ENCODE results near the gene RAB40AL.
"Not testable (repeated sequence)": the region's sequence is repeated elsewhere in the genome, so short reads cannot be mapped to it uniquely, and the experiment has no call there.

The RAB40AL gene

DNA sequence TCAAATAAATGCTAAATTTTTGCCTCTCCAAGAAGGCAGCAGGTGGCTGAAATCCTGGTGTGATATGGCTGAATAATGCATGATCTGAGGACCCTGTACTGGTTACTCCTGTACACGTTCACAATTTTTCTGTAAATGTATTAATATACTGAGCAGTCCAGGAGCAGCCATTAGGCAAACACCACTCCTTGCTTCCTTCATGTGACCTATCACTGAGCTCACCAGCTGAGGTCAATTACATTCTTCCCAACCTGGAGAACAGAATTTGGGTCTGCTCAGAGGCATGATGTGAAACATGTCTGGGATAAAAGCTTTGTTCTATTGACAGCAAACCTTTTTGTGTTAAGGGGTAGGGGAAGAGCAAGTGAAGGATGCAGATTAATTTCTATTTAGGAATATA is 26.9 kb downstream of the RAB40AL start:
- TF ChIP-seq, protein P1, sequence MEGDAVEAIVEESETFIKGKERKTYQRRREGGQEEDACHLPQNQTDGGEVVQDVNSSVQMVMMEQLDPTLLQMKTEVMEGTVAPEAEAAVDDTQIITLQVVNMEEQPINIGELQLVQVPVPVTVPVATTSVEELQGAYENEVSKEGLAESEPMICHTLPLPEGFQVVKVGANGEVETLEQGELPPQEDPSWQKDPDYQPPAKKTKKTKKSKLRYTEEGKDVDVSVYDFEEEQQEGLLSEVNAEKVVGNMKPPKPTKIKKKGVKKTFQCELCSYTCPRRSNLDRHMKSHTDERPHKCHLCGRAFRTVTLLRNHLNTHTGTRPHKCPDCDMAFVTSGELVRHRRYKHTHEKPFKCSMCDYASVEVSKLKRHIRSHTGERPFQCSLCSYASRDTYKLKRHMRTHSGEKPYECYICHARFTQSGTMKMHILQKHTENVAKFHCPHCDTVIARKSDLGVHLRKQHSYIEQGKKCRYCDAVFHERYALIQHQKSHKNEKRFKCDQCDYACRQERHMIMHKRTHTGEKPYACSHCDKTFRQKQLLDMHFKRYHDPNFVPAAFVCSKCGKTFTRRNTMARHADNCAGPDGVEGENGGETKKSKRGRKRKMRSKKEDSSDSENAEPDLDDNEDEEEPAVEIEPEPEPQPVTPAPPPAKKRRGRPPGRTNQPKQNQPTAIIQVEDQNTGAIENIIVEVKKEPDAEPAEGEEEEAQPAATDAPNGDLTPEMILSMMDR (IDR thresholded peaks at IDR 0.05; ENCODE audit: insufficient read depth, low read length, poor library complexity, severe bottlenecking), result no peak
- H3K4me3 ChIP-seq (replicated peaks; ENCODE audit: low read depth, low read length), result no peak overlapping the region
- no peaks in the 10 kb centered on the region for H3K36me3 ChIP-seq (ENCODE audit: control insufficient read depth, insufficient read depth, low read length)
- no peaks in the 10 kb centered on the region for H3K27me3 ChIP-seq (replicated peaks; ENCODE audit: control insufficient read depth, insufficient read depth, low read length)
- no peak for DNase-seq (ENCODE audit: extremely low read depth, insufficient read length)

DNA sequence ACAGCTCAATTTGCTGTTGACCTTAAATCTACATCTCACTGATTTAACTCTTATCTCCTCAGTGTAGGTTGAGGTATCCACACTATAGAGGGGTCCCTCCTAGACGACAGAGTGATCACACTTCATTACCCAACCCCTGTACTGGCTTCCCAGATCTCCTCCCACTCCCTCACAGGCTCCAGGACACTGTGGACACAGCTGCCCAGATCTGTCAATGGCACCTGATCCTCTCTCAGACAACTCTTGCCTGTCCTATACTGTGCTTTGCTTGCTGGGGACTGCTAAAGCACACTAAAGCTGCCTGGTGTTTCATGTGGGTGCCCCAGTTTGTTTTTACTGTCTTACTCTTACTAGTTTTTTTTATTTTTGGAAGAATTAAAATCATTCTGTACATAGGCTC is 27.9 kb downstream of the RAB40AL start:
- no peaks in the 10 kb centered on the region for H3K36me3 ChIP-seq (ENCODE audit: control insufficient read depth, insufficient read depth, low read length)
- H3K27me3 ChIP-seq (replicated peaks; ENCODE audit: control insufficient read depth, insufficient read depth, low read length), result no peaks in the 10 kb centered on the region
- DNase-seq (ENCODE audit: extremely low read depth, insufficient read length), result no peak
- TF ChIP-seq, protein P1 (IDR thresholded peaks at IDR 0.05; ENCODE audit: insufficient read depth, low read length, poor library complexity, severe bottlenecking), result no peak
- no peak overlapping the region for H3K4me3 ChIP-seq (replicated peaks; ENCODE audit: low read depth, low read length)

DNA sequence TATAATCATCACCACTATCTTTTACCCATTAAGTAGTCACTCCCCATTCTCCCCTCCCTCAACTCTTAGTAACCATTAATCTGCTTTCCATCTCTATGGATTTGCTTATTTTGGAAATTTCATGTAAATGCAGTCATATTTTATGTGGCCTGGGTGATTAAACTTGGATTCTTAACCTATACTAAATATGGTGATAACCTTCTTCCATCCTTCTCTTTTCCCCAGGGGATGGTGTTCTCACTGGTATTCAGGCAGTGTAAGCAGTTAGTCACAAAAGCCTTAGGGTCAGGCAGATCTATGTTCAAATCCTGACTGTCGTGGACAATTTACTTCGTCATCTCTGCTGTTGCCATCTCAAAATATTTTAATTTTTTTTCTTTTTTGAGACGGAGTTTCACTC is 29.6 kb downstream of the RAB40AL start:
- TF ChIP-seq, protein P1 (IDR thresholded peaks at IDR 0.05; ENCODE audit: insufficient read depth, low read length, poor library complexity, severe bottlenecking), result no peak
- no peaks in the 10 kb centered on the region for H3K36me3 ChIP-seq (ENCODE audit: control insufficient read depth, insufficient read depth, low read length)
- H3K4me3 ChIP-seq (replicated peaks; ENCODE audit: low read depth, low read length), result no peak overlapping the region
- H3K27me3 ChIP-seq (replicated peaks; ENCODE audit: control insufficient read depth, insufficient read depth, low read length), result no peaks in the 10 kb centered on the region
- no peak for DNase-seq (ENCODE audit: extremely low read depth, insufficient read length)

DNA sequence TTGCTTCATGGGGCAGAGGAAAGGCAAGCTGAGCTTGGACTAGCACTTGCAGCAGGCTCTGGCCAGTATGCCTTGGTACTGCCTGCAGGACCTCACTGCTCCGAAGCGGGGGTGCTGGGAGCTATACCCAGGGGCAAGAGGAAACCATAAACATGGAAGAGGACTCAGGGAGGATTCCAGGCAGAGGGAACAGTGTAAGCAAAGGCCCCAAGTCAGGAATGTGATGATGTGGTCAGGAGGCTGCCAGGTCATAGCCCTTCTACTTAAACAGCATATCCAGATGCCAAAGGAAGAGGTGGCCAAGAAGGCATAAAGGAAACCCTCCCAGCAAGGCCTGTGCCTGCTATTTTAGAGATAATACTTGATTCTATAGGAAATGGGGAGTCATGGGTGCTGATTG is 31.1 kb downstream of the RAB40AL start:
- Histone ChIP-seq H3K36me3 (ENCODE audit: control insufficient read depth, insufficient read depth, low read length) (no peaks in the 10 kb centered on the region), H3K4me3 (replicated peaks; ENCODE audit: low read depth, low read length) (no peak overlapping the region), H3K27me3 (replicated peaks; ENCODE audit: control insufficient read depth, insufficient read depth, low read length) (no peaks in the 10 kb centered on the region)
- TF ChIP-seq, protein P1 (IDR thresholded peaks at IDR 0.05; ENCODE audit: insufficient read depth, low read length, poor library complexity, severe bottlenecking), result no peak
- no peak for DNase-seq (ENCODE audit: extremely low read depth, insufficient read length)

DNA sequence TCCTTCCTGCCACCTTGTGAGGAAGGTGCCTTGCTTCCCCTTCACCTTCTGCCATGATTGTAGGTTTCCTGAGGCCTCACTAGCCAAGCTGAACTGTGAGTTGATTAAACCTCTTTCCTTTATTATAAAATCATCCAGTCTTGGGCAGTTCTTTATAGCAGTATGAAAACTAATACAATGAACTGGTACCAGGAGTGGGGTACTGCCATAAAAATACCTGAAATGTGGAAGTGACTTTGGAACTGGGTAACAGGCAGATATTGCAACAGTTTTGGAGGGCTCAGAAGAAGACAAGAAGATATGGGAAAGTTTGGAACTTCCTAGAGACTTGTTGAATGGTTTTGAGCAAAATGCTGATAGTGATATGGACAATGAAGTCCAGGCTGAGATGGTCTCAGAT is 34.5 kb downstream of the RAB40AL start:
- H3K36me3 ChIP-seq (ENCODE audit: control insufficient read depth, insufficient read depth, low read length); DNase-seq (ENCODE audit: extremely low read depth, insufficient read length); H3K27me3 ChIP-seq (replicated peaks; ENCODE audit: control insufficient read depth, insufficient read depth, low read length); H3K4me3 ChIP-seq (replicated peaks; ENCODE audit: low read depth, low read length): not testable (repeated sequence)

DNA sequence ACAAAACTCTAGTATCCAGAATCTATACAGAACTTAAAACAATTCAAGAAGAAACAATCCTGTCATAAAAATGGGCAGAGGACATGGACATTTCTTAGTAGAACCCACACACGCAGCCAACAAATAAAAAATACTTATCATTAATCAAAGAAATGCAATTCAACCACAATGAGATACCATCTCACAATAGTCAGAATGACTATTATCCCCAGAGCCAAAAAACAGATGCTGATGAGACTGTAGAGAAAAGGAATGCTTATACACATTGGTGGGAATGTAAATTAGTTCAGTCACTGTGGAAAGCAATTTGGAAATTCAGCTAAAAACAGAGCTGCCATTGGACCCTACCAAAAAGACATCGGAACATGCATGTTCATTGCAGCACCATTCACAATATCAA is 37.9 kb downstream of the RAB40AL start:
- TF ChIP-seq, protein P1 (IDR thresholded peaks at IDR 0.05; ENCODE audit: insufficient read depth, low read length, poor library complexity, severe bottlenecking), result no peak
- Histone ChIP-seq H3K36me3 (ENCODE audit: control insufficient read depth, insufficient read depth, low read length) (no peaks in the 10 kb centered on the region), H3K4me3 (replicated peaks; ENCODE audit: low read depth, low read length) (no peak overlapping the region), H3K27me3 (replicated peaks; ENCODE audit: control insufficient read depth, insufficient read depth, low read length) (no peaks in the 10 kb centered on the region; the same call in 1 of the 2 replicates)
- DNase-seq (ENCODE audit: extremely low read depth, insufficient read length), result no peak
